Endometrial microvascular endothelial cells (primary cell): Measurements from ENCODE around the gene FBLN5. TPM values are rescaled to one million over a fixed set of nuclear protein-coding genes. Genes with fewer than 3 reads are reported as not detected.
"Not testable (repeated sequence)": the region's sequence is repeated elsewhere in the genome, so short reads cannot be mapped to it uniquely, and the experiment has no call there.

Experiments used
- in situ Hi-C: cut with HindIII; loops from 2 replicates; pipeline ENCODE4 v1.10.0; 2017; ENCODE audit warnings: low sequenced_read_pairs, low pct_unique_long_range_greater_than_20kb; ENCODE audit errors: inconsistent ontology term
- total RNA-seq: library from RNA; depleted of rRNA; stranded (reverse); fragments of >200 nt; gene quantifications from one replicate; pipeline ENCODE4 v1.2.3, GENCODE V29; 2015; ENCODE audit errors: inconsistent ontology term

The FBLN5 gene
- total RNA-seq, 1 donor from 2014 or later = 0.28 TPM

DNA sequence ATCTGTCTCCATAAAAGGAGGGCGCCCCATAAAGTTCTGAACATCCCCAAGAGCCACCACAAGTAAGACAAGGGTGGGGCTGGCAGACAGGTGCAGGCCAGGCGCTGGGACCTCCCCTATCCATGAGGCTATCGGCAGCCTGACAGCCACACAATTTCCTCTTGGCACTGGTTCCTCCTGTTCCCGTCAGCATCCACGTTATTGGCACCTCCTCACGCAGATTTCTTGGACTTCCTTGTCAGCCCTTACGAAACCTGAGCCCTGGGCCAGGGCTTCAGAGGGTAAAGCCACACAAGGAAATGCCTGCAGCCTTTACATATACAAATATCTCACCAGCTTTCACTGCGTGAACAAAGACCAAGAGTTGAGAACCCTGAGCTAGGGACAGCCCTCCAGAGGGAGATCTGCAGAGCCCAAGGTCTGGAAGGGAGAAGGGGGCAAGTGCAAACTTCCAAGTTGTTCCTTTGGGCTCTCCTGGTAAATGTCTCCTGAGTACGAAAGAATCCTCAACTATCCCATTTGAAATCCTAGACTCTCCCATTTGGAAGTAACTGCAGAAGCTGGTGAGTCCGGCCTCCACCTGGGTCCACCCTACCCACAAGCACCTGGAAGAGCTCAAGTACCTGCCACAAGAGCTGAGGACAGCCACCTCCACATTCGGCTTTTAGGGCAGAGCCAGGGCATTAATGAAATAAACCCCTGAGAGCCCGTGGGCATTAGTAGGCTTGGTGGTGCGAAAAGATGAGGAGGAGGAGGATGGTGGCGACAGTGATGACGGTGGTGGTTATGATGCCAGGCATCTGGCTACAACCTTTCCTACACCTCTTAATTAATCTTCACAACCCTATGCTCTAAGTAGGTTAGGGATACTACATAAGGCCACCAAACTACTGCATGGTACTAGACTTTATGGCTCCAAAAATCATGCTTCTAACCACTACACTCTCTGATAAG lies 74.7 kb downstream of the FBLN5 start:
- in situ Hi-C loops = no loop called here

DNA sequence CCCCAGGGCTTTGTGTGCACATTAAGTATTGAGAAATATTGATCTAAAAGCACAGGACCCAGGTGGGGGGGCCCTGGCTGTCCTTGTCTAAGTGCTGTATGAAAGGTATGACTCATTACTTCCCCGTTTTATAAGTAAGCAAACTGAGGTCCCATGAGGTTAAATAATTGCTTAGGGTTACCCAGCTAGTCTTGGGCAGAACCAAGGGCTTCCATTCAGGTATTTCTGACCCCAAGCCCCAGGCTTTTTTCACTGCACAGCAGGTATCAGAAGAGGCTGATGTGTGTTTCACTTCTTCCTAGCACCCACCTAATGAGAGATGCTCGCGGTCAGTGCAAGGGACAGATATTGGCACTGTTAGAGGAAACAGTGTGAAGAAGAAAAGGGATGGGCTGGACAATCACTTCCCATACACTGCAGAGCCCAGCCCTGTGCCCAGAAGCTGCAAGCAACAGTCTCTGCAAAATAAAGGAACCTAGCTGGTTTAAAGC lies 75.4 kb downstream of the FBLN5 start:
- in situ Hi-C loops = no loop called here

DNA sequence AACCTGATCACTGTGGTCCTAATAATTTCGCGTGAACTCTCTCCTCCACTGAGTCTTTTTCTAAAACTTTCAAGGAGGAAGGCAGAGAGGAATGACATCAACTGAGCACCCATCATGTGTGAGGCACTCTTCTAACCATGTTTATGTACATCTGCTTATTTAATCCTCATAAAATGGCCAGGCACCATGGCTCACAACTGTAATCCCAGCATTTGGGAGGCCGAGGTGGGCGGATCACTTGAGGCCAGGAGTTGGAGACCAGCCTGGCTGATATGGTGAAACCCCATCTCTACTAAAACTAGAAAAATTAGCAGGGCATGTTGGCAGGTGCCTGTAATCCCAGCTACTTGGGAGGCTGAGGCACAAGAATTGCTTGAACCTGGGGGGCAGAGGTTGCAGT lies 76.1 kb downstream of the FBLN5 start:
- in situ Hi-C loops = not testable (repeated sequence)

DNA sequence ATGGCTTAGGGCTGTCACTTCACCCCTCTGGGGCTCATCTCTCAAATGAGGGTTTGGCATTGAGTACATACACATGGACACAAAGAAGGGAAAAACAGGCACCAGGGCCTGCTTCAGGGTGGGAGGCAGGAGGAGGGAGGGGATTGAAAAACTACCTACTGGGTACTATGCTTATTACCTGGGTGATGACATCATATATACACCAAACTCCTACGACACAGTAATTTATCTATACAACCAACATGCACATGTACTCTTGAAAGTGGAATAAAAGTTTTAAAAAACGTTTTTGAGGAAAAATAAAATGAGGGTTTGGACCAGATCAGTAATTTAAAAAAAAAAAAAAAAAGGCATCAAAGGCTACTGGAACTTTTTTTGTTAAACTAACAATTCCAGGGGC lies 76.6 kb downstream of the FBLN5 start:
- in situ Hi-C loops = no loop called here

DNA sequence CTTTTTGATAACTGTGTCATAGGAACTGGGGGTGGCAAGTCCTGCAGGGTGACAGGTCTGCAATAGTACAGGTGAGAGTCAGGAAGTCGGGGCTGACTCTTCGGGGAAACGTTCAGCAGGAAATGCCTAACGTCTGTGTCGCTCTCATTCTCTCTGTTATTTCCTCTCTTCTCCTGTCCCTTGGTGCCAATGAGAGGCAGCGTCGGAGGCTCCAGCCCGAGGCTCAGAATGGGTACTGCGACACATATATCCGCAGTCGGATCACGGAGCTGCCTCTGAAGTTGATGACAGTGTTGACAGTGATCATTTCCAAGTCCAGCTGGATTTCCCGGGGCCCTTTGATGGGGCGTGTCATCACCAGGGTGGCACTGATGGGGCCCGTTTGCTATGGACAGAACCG lies 77.5 kb downstream of the FBLN5 start:
- in situ Hi-C loops = no loop called here

DNA sequence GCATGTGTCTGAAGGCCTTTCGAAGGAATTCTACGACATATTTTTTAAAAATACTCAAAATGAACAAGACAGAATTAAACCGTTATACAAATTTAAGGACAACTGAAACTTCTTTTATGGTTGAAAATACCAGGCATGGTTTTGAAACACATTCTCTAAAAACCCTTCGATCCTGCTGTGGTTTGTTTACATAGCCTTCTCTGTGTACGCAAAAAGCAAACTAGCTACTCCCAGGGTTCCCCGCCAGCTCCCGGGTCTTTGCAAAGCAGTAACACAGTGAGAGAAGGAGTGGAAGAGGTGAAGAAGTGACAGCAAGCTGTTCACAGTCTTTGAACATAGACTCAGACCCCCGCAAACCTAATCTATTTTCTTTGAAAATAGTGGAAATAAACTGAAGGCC lies 77.9 kb downstream of the FBLN5 start:
- in situ Hi-C loops = no loop called here

DNA sequence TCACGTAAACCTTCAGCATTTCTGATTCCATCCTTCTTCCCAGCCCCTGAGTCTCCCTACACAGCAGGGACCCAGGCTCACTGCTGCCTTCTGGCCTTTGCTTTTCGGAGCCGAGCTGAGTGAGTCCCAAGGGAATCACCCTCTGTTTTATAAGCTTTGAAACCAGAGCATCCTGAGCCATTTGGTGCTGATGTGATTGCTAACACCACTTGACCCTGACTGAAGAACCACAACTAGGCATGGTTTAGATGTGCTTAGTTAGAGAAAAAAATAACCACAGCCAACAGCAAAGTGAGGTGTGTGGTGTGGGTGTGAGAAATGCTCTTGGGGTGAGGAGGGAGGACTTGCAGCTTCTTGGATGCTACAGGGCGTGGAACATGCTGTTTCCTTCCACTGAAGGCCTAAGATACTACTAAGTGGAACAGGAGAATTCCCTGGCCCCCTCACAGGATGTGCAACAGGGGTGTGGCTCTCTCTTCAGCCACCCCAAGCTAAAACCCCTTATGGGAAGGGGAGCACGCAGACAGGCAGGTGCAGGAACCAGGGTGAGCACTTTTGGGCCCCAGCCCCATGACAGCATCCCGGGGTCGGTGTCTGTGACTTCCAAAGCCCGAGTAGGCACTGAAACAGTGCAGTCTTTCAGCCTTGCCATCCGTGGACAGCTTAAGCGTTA lies 80.0 kb downstream of the FBLN5 start, which contains the start of gene TC2N:
TSS of gene TC2N (minus strand) at position 221 of the 673 bp plus-strand sequence. CDS start 53,767 bp downstream, outside the sequence.
- in situ Hi-C loops = no loop called here

DNA sequence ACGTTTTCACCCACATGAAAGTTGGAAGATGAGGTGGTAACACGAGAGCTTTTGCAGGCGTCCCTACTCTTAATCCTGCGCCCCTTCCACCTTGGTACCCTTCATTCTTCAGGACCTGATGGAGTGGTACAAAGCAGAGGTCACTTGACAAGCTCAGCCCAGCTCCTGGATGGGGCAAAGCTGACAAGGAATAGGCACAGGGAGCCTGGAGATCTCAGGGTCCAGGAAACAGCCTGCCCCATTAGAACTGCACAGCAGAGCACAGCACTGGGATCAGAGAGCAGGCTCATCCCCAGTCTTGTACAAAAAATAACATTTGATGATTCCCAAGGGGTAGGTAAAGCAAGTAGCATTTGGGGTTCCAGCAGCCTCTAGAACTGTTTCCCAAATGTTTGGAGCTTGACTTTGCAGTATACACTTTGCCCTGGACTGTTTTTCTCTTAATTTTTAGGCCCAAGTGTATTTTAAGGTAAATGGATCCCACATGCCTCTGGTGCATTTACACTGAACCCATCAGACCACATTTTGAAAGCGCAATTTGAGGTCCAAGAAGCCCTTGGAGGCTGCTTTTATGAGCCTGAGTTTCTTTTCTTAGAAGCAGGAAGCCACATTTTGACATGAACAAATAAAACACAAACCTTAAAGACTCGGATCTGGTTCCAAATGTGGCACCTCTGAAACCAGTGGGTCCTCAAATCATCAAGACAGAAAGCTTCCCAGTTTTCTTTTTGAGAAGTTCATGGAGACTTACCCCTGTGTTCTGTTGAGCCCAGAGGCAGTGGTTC lies 80.8 kb downstream of the FBLN5 start:
- in situ Hi-C loops = no loop called here

DNA sequence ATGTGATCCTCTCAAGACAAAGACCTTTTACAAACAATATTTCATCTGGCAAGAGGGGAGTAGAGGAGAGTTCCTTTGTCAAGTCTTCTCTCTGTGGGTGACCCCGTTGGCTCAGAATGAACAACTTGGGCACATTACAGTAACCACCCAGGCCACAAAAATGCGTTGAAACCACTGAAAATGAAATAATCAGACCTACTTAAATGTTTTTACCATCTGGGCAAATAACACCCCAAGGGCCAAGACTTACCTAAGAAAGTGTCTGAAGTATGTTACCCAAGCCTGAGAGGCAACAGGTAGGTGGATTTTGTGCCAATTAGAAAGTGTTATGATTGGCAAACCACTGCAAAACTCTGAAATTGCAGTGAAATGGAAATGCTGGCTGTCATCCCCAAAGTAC lies 81.4 kb downstream of the FBLN5 start:
- in situ Hi-C loops = no loop called here

DNA sequence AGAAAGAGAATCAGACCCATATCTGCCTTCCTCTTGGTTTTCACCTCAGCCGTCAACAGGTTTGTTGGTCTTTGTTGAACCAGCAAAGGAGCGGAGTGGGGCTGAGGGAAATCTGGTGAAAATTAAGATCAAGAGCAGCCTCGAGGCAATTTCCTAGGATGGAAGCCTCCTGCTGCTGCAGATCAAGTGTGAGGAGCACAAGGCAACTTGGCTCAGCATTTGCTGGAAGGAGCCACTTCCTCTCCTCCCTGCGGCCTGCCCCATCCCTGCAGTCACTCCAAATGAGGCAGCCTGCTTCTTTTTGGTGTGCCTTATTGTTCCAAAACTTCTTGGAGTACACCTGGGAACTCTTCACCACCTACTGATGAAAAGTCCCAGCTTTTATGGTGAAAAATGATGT lies 85.1 kb downstream of the FBLN5 start:
- in situ Hi-C loops = no loop called here

DNA sequence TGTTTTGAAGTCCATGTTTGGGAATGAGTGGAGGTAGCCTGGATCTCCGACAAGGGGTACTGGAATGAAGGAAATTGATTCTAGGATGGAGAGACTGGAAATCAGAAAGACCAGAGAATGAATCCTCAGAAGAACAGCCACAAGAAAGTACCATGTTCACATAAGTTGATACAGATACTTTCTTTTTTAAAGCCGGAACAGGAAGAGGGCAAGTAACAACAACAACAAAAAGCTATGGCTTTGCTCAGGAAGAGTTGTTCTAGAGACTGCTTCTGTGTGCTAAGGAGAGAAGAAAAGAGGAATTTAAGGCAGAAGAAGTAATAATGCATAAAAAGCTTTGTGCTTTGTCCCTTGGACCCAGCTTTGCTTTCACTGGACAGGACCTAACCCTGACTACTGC lies 86.4 kb downstream of the FBLN5 start:
- in situ Hi-C loops = no loop called here

DNA sequence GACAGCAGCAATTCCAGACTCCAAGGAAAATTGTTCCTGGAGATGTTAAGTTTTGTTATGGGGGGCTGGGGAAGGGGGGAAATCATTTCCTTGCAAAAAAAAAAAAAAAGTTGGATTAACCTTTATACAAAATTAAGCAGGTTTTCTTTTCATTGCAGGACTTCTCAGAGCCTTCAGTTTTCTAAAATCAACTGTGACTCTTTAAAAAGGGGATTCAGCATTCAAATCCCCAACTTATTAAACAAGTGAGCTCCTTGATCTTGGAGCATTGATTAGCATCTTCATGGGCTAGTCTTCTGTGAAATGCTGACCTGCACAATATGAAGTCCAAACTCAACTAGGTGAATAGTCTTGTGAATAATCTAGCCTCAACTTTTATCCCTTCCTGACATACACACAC lies 87.3 kb downstream of the FBLN5 start:
- in situ Hi-C loops = no loop called here

DNA sequence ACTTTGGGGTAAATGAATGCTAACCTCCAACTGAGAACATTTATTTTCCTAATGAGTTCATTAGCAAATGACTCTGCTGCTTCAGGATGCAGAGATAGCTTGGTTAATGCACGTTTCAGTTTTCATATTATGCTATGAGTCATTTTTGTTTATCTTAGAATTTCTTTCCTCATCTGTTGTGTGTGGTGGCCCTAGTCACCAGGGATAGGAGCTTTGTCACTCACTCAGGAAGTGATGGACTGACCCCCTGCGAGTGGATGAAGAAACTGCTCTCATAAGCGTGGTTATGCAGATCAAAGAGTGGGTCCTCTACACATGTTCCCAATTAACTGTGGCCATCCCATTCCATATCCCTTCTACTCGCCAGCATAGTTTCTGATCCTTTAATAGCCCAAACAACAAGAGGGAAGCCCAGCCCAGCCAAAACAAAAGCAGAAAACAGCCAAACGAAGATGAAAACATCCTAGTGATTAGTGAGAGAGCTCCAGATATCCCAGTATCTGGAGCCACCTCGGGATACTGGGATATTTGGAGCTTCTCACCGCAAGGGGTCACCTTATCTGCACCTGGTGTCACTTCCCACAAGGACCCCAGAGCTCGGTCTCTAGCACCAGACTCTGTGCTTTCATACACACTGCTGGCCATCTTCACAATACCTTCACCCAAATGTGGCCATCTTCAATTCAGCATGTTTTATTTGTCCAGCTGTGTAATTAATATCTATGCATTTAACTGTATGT lies 88.8 kb downstream of the FBLN5 start:
- in situ Hi-C loops = no loop called here

DNA sequence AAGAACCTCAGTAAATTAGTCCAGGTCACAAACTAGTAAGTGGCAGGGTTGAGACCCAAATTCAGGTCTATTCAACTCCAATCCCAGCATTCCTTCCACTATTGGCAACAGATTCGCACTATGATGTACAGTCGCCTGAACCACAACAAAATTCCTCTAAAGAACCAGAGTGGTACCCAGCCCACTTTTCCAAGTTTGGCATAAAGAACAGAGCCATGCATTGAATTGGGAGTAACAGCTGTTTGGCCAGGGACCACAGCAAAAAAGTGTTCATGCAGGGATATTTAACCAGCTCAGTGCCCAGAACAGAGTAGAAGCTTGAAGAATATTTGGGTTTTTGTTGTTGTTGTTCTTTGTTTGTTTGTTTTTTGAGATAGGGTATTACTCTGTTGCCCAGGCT lies 89.9 kb downstream of the FBLN5 start:
- in situ Hi-C loops = no loop called here

DNA sequence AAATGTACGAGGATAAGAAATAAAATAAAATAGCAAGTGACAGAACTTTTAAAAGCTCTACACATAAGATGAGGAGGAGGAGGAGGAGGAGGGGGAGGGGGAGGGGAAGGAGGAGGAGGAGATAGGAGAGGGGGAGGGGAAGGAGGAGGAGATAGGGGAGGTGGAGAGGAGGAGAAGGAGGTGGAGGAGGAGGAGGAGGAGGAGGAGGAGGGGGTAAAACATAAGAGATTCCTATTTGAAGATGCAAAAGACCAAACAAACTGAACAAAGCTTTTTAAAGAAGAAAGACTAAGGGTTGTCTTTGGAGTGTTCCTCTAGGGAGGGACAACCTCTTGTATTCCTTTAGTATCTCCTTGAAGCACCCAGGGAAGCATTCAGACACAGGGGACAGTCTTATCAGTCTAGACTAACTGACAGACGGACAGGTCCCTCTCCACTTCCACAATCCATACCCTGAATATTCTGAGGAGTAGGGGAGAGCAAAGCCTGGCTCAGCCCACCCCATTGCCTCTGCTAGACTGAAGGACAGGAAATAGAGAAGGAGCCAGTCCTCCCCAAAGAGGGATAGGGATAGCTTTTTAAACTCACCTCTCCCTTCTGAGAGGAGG lies 93.1 kb downstream of the FBLN5 start:
- in situ Hi-C loops = no loop called here

DNA sequence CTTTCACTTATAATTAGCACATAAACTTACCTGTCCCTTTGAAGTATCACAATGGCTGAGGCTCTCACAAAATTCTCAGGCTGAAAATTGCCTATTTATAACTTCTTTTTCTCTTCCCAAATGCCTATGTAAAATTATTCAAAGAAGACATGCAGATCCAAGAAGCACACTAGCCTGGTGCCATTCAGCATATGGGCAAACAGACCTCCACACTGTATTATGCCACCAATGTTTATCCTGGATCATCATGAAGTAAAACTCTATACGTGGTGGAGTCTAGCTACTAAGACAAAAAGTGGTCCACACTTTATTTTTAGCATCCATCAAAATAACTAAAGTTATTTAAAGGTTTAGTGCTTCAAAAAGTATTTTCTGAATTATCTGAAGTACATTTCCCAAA lies 95.9 kb downstream of the FBLN5 start:
- in situ Hi-C loops = no loop called here

DNA sequence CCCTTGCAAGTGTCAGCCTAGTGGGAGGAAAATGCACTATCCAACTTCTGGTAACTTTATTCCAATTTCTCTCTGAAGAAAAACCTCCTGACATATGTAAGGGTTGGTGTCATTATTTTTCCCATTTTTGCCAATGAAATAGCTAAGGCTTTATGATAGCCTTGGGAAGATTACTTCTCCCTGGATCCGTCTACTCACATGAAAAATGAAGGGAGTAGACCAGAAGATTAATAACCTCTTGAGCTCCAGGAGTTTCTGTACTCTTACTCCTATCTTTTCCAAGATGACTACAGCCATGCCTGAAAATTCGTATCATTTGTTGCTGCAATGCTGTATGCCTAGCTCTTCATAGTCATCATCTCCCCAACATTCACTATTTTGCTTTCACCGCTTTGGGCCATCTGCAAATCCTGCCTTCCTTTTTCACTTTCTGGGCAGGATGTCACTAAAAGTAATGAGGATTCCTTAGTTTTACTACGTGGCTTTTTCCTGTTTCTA lies 98.9 kb downstream of the FBLN5 start:
- in situ Hi-C loops = no loop called here

DNA sequence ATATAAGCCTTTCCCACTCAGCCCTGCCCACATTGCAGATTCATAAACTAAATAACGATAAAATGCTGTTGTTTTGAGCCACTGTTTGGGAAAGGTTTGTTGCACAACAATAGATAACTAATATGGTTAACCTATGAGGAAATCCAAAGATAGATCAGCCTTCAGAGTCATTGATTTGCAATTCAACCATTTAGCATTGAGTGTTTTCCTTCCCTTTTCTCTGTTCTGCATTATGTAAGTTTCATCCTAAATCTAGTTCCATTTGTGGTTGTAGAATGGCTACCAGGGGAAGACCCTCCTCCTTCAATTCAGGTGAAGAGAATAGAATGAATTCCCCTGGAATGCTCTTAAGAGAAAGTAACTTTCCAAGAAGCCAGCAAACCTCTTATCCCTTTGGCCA lies 99.8 kb downstream of the FBLN5 start:
- in situ Hi-C loops = no loop called here
